NT2/D1 (cell line): ENCODE results near the gene CATSPER3.

Experiments used
- SUZ12 ChIP-seq: IDR thresholded peaks from 2 replicates; pipeline ENCODE4 v1.6.1; 2011; ENCODE audit not compliant: insufficient read length, insufficient read depth; ENCODE audit errors: extremely low read depth
- YY1 ChIP-seq: IDR thresholded peaks from 2 replicates; pipeline ENCODE4 v1.6.1; 2011; ENCODE audit not compliant: insufficient read length, insufficient read depth
- ZNF274 ChIP-seq: IDR thresholded peaks from 2 replicates; pipeline ENCODE4 v1.6.1; 2011; ENCODE audit warnings: mild to moderate bottlenecking, low read depth, low read length

DNA sequence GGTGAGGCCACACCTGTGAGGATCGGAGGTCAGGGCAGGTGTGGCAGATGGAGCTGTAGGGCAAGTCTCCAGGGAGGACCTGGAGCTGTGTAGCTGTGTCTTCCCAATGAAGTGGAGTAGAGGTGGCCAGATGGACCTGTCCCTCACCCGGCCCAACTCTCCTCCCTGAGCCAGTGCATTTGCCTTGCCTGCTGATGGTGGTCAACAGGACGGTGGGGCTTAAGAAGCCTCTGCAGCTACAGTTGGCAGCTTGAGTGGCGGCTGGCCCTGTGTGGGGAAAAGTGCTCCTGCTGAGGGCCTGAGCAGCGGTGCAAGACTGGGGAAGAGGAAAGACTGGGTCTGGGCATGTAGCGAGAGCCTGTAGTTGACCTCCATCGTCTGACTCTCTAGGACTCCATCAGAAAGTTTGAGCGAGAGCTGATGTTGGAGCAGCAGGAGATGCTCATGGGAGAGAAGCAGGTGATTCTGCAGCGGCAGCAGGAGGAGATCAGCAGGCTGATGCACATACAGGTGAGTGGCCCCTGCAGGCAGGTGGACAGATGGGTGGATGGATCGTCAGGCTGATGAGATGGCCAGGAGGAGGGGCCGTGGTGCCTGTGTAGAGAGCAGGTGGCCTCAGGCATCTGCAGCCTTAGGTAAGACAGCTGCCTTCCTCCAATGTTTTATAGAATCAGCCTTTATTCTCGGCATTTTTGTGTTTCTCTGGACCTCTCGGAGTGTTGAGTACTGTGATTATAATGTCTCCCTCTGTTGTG is 41.5 kb downstream of the CATSPER3 start:
- TF ChIP-seq YY1 (no peak), ZNF274 (no peak), SUZ12 (no peak)
